PC-9 (cell line): ENCODE measurements around the gene ASIC3.

Source experiments
- EZH2 ChIP-seq: fragments of 200-600 bp; sonication (generic); IDR thresholded peaks from 2 replicates; pipeline ENCODE4 v1.8.0; 2017; ENCODE audit warnings: antibody characterized with exemption, low read depth
- TF ChIP-seq, protein P1 (sequence below): fragments of 200-600 bp; sonication (generic); conservative IDR thresholded peaks from 2 replicates; pipeline ENCODE4 v1.6.1; 2017; ENCODE audit warnings: mixed run types, antibody characterized with exemption, mild to moderate bottlenecking, moderate library complexity

DNA sequence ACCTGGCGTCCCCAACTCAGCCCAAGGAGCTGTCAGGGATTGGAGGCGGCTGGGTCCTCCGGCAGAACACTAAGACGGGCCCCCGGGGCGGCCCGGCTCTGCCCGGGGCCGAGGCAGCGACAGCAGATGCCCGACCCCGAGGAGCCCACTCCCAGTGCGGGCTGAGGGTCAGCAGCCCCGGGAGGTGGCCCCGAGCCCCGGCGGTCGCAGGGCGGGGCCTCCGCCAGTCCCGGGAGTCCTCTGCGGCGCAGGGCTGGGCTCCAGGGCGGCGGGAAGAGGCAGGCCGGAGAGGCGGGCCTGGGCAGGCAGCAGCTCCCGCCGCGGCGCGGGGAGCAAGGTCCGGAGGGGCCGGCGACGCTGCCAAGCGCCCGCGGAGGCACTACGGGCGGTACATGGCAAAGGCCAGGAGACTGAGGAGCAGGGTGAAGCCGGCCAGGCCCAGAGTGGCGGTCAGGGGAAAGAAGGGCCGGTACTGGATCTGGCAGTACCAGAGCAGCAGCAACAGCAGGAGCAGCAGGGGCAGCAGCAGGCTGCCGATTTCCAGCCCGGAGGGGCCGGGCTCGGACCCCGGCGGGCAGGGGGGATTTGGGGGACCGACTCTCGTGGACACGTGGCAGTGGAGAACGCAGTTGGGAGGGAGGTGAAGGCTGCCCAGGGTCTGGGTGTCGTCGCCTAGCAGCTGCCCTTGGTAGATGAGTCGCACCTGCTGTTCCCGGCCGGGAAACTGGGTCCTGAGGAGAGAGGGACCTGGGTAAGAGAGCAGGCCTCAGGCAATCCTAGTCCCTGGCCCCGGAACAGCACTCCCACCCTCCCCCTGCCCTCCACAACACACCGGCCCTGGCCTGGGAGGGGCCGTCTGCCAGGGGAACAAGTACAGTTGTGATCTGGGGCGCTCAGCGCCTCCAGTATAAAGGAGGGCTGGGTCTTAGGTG is 33.1 kb downstream of the ASIC3 start:
- TF ChIP-seq, protein P1, sequence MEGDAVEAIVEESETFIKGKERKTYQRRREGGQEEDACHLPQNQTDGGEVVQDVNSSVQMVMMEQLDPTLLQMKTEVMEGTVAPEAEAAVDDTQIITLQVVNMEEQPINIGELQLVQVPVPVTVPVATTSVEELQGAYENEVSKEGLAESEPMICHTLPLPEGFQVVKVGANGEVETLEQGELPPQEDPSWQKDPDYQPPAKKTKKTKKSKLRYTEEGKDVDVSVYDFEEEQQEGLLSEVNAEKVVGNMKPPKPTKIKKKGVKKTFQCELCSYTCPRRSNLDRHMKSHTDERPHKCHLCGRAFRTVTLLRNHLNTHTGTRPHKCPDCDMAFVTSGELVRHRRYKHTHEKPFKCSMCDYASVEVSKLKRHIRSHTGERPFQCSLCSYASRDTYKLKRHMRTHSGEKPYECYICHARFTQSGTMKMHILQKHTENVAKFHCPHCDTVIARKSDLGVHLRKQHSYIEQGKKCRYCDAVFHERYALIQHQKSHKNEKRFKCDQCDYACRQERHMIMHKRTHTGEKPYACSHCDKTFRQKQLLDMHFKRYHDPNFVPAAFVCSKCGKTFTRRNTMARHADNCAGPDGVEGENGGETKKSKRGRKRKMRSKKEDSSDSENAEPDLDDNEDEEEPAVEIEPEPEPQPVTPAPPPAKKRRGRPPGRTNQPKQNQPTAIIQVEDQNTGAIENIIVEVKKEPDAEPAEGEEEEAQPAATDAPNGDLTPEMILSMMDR = no peak
- no peak for TF ChIP-seq EZH2
